Measurements from ENCODE around the gene ADAMTS15. TPM values are rescaled to one million over a fixed set of nuclear protein-coding genes. Genes with fewer than 3 reads are reported as not detected.

The ADAMTS15 gene
- total RNA-seq, 4 donors from 2014 or later = 8.4 to 11.8 (median 9.5) TPM

DNA sequence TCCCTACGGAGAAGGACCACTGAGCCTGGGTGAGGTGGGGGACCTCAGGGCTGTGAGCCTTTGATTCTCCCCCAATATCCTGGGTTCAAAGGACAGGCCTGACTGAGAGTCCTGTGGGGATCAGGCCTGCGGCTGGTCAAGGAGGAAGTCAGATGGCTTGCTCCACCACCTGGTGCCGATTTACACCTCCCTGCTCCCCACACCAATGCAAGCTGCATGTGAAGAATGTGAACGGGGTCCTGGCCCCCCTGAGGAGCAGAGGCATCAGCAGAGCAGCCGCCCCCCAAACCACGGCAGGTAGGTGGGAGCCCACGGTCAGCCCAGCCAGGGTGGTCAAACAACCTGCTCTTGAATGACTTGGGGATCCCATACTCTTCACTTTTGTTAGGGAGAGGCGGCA, 26.7 kb upstream of the ADAMTS15 start:
- Histone ChIP-seq H3K36me3 (peaks cover 0 to 4% of the 10 kb centered on the region in 2 donors), H3K4me1 (peaks cover 2 to 46% (median 20%) of the 10 kb centered on the region in 3 donors), H3K27ac (peak overlapping the region; percentile 49 to 80 (median 72)), H3K4me3 (no peak overlapping the region), H3K27me3 (peaks cover 2% of the 10 kb centered on the region), H3K9me3 (no peaks in the 10 kb centered on the region)
- 92 to 100% methylated on average over 1 to 2 of the region's 8 CpGs for WGBS, 2 donors (ENCODE audit: low coverage in 1 of 2)
- no peak for ATAC-seq
- no peak for TF ChIP-seq POLR2AphosphoS5 (IDR thresholded peaks at IDR 0.05)
- TF ChIP-seq, protein P1, sequence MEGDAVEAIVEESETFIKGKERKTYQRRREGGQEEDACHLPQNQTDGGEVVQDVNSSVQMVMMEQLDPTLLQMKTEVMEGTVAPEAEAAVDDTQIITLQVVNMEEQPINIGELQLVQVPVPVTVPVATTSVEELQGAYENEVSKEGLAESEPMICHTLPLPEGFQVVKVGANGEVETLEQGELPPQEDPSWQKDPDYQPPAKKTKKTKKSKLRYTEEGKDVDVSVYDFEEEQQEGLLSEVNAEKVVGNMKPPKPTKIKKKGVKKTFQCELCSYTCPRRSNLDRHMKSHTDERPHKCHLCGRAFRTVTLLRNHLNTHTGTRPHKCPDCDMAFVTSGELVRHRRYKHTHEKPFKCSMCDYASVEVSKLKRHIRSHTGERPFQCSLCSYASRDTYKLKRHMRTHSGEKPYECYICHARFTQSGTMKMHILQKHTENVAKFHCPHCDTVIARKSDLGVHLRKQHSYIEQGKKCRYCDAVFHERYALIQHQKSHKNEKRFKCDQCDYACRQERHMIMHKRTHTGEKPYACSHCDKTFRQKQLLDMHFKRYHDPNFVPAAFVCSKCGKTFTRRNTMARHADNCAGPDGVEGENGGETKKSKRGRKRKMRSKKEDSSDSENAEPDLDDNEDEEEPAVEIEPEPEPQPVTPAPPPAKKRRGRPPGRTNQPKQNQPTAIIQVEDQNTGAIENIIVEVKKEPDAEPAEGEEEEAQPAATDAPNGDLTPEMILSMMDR (IDR thresholded peaks at IDR 0.05) = no peak
- no peak for TF ChIP-seq EP300 (IDR thresholded peaks at IDR 0.05)
- no peak for TF ChIP-seq POLR2A (IDR thresholded peaks at IDR 0.05)

DNA sequence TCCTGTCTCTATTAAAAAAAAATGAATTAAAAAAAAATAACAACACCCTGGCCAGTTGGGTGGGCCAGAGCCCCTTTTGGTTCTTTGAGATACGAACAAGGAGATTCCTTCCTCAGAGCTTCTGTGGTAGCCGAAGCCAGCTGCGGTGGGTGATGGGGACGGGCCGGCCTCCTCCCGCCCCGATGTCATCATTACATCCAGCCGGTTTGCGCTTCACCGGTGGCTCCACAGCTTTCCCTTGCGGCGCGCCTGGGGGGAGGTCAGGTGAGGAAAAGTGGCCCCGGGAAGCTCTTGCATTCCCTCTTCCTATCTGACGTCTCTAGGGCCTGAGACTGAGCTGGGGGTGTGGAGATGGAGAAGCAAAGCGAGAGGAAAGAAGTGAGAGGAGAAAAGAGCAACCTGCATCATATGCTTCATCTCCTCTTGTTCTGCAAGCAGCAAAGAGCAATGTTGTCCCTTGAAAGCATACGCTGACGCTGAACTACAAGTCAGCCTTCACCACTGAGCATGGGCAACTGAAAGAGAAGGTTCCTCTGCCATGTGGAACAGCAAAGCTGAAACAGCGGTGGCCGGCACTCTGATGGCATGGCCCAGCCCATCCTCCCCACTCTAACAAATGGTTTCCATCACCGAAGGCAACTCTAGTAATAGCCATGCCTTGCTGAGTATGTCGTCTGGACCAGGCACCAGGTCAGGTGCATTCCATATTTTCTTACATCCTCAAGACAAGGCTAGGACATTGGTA, 26.0 kb upstream of the ADAMTS15 start:
- 91% methylated on average over 4 of the region's 22 CpGs; no CpG with 5 or more reads in 1 of the 2 donors for WGBS, 2 donors (ENCODE audit: low coverage in 1 of 2)
- peaks cover 9% of the 10 kb centered on the region for H3K27me3 ChIP-seq
- no peaks in the 10 kb centered on the region for H3K36me3 ChIP-seq
- no peaks in the 10 kb centered on the region for H3K9me3 ChIP-seq
- peak overlapping the region in 1 of 4 donors; percentile 86 for H3K27ac ChIP-seq
- H3K4me3 ChIP-seq = no peak overlapping the region
- TF ChIP-seq POLR2AphosphoS5 (IDR thresholded peaks at IDR 0.05) (no peak), POLR2A (IDR thresholded peaks at IDR 0.05) (no peak), EP300 (IDR thresholded peaks at IDR 0.05) (no peak)
- TF ChIP-seq, protein P1 (IDR thresholded peaks at IDR 0.05) = no peak
- ATAC-seq = no peak
- peaks cover 2 to 54% (median 20%) of the 10 kb centered on the region in 3 donors for H3K4me1 ChIP-seq

DNA sequence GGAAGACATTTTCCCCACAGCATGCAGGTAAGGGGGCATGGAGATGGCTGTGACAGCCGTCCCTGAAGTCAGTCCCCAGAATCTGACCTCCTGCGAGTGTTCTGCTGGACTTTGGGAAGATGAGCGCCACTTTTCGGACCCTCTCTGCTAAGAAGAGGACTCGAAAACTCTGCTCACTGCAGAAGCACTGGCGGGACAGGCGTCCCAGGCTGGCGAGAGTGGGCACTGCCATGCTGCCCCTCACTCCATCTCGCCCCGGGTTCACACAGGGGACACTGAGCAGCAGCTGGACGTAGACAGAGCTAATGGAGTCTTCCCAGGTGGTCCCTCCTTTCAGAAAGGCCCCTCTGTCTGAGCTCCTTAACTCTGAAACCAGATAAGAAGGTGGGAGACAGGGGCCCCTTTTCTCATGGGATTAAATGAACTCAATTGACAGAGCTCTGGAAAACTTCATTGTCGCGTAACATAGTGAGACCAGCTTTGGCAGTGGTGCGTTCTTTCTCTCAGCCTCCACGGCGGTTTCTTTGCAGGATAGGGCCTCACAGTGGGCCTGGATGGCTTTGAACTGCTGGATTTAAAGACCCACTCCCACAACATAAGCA, 24.8 kb upstream of the ADAMTS15 start:
- H3K9me3 ChIP-seq = no peaks in the 10 kb centered on the region
- 92% methylated on average over 7 of the region's 16 CpGs; no CpG with 5 or more reads in 1 of the 2 donors for WGBS, 2 donors (ENCODE audit: low coverage in 1 of 2)
- no peaks in the 10 kb centered on the region for H3K36me3 ChIP-seq

DNA sequence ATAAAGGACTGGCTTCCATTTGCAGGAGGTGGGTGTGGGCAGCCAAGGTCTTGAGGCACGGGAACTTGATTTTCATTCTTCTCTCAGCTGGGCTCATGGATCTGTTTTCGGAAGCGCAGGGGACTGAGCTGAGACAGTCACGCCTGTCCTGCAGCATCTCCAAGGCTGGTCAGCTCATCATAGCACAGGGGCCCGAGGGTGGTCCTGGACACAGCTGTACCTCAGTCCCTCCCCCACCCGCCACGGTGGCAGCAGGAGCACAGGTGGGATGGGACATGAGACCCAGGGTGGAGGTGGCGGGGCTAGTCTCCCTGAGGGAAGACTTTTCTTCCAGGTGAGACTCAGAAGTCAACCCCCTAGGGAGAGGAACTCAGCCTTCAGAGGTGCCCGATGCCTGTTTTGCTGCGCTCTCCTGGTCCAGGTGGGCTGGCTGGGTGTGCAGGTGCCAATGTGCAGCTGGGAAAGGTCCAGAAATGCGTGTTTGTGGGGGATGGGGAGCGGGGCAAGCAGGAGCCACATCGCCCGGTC, 23.8 kb upstream of the ADAMTS15 start:
- TF ChIP-seq POLR2AphosphoS5 (IDR thresholded peaks at IDR 0.05) = no peak
- no peak for TF ChIP-seq EP300 (IDR thresholded peaks at IDR 0.05)
- TF ChIP-seq, protein P1 (IDR thresholded peaks at IDR 0.05) = no peak
- no peak for TF ChIP-seq POLR2A (IDR thresholded peaks at IDR 0.05)
- no peaks in the 10 kb centered on the region for H3K9me3 ChIP-seq
- WGBS, 2 donors (ENCODE audit: low coverage in 1 of 2) = 86 to 100% methylated on average over 2 to 4 of the region's 14 CpGs
- no peaks in the 10 kb centered on the region for H3K36me3 ChIP-seq
- H3K27me3 ChIP-seq = peaks cover 27% of the 10 kb centered on the region
- H3K27ac ChIP-seq = peak overlapping the region in 1 of 4 donors; percentile 86
- H3K4me3 ChIP-seq = no peak overlapping the region
- H3K4me1 ChIP-seq = peaks cover 2 to 54% (median 19%) of the 10 kb centered on the region in 3 donors
- no peak for ATAC-seq

More for the DNA sequence above, 24.8 kb upstream of the ADAMTS15 start:
- Histone ChIP-seq H3K27ac (peak overlapping the region in 1 of 4 donors; percentile 86), H3K27me3 (peaks cover 18% of the 10 kb centered on the region), H3K4me1 (peaks cover 2 to 54% (median 23%) of the 10 kb centered on the region in 3 donors), H3K4me3 (no peak overlapping the region)
- TF ChIP-seq POLR2AphosphoS5 (IDR thresholded peaks at IDR 0.05) (no peak), EP300 (IDR thresholded peaks at IDR 0.05) (no peak), POLR2A (IDR thresholded peaks at IDR 0.05) (no peak)
- TF ChIP-seq, protein P1 (IDR thresholded peaks at IDR 0.05) = no peak
- no peak for ATAC-seq
